HepG2 (cell line): ENCODE data around the gene IL32. TPM values are rescaled to one million over a fixed set of nuclear protein-coding genes. Genes with fewer than 3 reads are reported as not detected.

Experiments
- FOXA3 ChIP-seq: IDR thresholded peaks from 2 replicates; pipeline ENCODE4 v1.6.1; 2016; ENCODE audit warnings: missing genetic modification reagents, missing compliant biosample characterization
- MXD3 ChIP-seq: IDR thresholded peaks from 2 replicates; pipeline ENCODE4 v1.6.1; 2016; ENCODE audit warnings: mild to moderate bottlenecking, missing biosample characterization, missing genetic modification reagents
- NFKB2 ChIP-seq: sonication (generic); formaldehyde crosslinking; IDR thresholded peaks from 2 replicates; pipeline ENCODE4 v1.4.0; 2020; ENCODE audit warnings: missing genetic modification reagents, borderline replicate concordance
- RBFOX2 ChIP-seq: fragments of 200-400 bp; formaldehyde crosslinking; IDR thresholded peaks from 2 replicates; pipeline ENCODE4 v1.6.1; 2017; ENCODE audit warnings: low read depth, mild to moderate bottlenecking, low read length
- RORA ChIP-seq: sonication (generic); formaldehyde crosslinking; IDR thresholded peaks from 2 replicates; pipeline ENCODE4 v1.5.0; 2020; ENCODE audit warnings: mild to moderate bottlenecking, missing genetic modification reagents, moderate library complexity
- TEAD3 ChIP-seq: optimal IDR thresholded peaks from 2 replicates; pipeline ENCODE3; 2016; ENCODE audit warnings: borderline replicate concordance
- ZFP90 ChIP-seq: sonication (generic); formaldehyde crosslinking; IDR thresholded peaks from 2 replicates; pipeline ENCODE4 v1.8.0; 2022; ENCODE audit warnings: missing genetic modification reagents, mild to moderate bottlenecking, inconsistent platforms, borderline replicate concordance
- ZNF317 ChIP-seq: sonication (generic); formaldehyde crosslinking; IDR thresholded peaks from 2 replicates; pipeline ENCODE4 v1.5.0; 2020; ENCODE audit warnings: mild to moderate bottlenecking, missing genetic modification reagents
- ZNF335 ChIP-seq: sonication (generic); formaldehyde crosslinking; IDR thresholded peaks from 2 replicates; pipeline ENCODE4 v1.4.0; 2020; ENCODE audit warnings: missing genetic modification reagents
- ZNF501 ChIP-seq: sonication (generic); formaldehyde crosslinking; IDR thresholded peaks from 2 replicates; pipeline ENCODE4 v1.5.1; 2020; ENCODE audit warnings: mild to moderate bottlenecking, moderate library complexity, missing genetic modification reagents
- ZNF574 ChIP-seq: sonication (generic); formaldehyde crosslinking; IDR thresholded peaks from 2 replicates; pipeline ENCODE4 v1.4.0; 2020; ENCODE audit warnings: missing genetic modification reagents
- ZNF749 ChIP-seq: sonication (generic); formaldehyde crosslinking; IDR thresholded peaks from 2 replicates; pipeline ENCODE4 v1.8.0; 2022; ENCODE audit warnings: mild to moderate bottlenecking, missing genetic modification reagents, moderate library complexity, borderline replicate concordance
- ZNF878 ChIP-seq: sonication (generic); formaldehyde crosslinking; IDR thresholded peaks from 2 replicates; pipeline ENCODE4 v1.8.1; 2023; ENCODE audit warnings: mild to moderate bottlenecking, missing genetic modification reagents, moderate library complexity
- ZSCAN21 ChIP-seq: sonication (generic); formaldehyde crosslinking; IDR thresholded peaks from 2 replicates; pipeline ENCODE4 v1.8.0; 2022; ENCODE audit warnings: mild to moderate bottlenecking, missing genetic modification reagents, moderate library complexity, borderline replicate concordance
- polyA plus RNA-seq, 8 experiments: library from polyadenylated mRNA; depleted of rRNA in 3 of 8; stranded (reverse) in 7 of 8; unstranded in 1 of 8; fragments of >200 nt; fragmentation: Illumina TruSeq in 4 of 8; extraction: Trizol in 4 of 8; gene quantifications; 2 replicates each; pipeline versions ENCODE4 v1.2.1 to v1.2.3, GENCODE V29; 2011 to 2016; ENCODE audit warnings: low read depth in 4 of 8, missing spikeins in 1 of 8, mixed read lengths in 1 of 8; ENCODE audit not compliant: insufficient read depth in 1 of 8
- total RNA-seq, 5 experiments: library from RNA; depleted of rRNA; stranded (reverse); fragments of >200 nt; fragmentation: Illumina TruSeq; extraction: Trizol; gene quantifications; 2 replicates each; pipeline ENCODE4 v1.2.3, GENCODE V29; 2016; ENCODE audit warnings: low read depth in 1 of 5
- TF ChIP-seq, protein P1 (sequence below): fragments of 450-650 bp; IDR thresholded peaks from 2 replicates; pipeline ENCODE4 v1.6.1; 2017
- TF ChIP-seq, protein P2 (sequence below): sonication (generic); formaldehyde crosslinking; IDR thresholded peaks from 2 replicates; pipeline ENCODE4 v1.5.0; 2020; ENCODE audit warnings: missing genetic modification reagents, mild to moderate bottlenecking, borderline replicate concordance
- TF ChIP-seq, protein P3 (sequence below), 2 experiments: sonication (generic) in 1 of 2; formaldehyde crosslinking in 1 of 2; IDR thresholded peaks; 2 replicates each; pipeline versions ENCODE4 v1.4.0 to v1.6.1; 2018 to 2020; ENCODE audit warnings: missing genetic modification reagents in 2 of 2, borderline replicate concordance in 1 of 2, low read depth in 1 of 2, mild to moderate bottlenecking in 1 of 2, missing biosample characterization in 1 of 2

IL32 gene
- total and polyA plus RNA-seq, 2 of the 13 experiments (the other 11 are each of a cell fraction or from before 2014, with no cell fraction given): 115 to 165 TPM

GRCh38 chr16:3065742-3066439 lies 451 bp downstream of the IL32 start (continued):
- TF ChIP-seq, protein P1, sequence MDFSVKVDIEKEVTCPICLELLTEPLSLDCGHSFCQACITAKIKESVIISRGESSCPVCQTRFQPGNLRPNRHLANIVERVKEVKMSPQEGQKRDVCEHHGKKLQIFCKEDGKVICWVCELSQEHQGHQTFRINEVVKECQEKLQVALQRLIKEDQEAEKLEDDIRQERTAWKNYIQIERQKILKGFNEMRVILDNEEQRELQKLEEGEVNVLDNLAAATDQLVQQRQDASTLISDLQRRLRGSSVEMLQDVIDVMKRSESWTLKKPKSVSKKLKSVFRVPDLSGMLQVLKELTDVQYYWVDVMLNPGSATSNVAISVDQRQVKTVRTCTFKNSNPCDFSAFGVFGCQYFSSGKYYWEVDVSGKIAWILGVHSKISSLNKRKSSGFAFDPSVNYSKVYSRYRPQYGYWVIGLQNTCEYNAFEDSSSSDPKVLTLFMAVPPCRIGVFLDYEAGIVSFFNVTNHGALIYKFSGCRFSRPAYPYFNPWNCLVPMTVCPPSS: no peak
- 0 out of 2 replicates have a peak, but pooled peaks have one; percentile 3 for TF ChIP-seq ZNF317 (CRISPR knock-in tag)
- TF ChIP-seq, protein P2, sequence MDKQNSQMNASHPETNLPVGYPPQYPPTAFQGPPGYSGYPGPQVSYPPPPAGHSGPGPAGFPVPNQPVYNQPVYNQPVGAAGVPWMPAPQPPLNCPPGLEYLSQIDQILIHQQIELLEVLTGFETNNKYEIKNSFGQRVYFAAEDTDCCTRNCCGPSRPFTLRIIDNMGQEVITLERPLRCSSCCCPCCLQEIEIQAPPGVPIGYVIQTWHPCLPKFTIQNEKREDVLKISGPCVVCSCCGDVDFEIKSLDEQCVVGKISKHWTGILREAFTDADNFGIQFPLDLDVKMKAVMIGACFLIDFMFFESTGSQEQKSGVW (CRISPR knock-in tag): no peak
- no peak; the same call in 1 of the 2 replicates for TF ChIP-seq ZNF749 (CRISPR knock-in tag)
- TF ChIP-seq RBFOX2: 0 out of 2 replicates have a peak, but pooled peaks have one; percentile 31
- TF ChIP-seq FOXA3 (CRISPR knock-in tag): no peak
- TF ChIP-seq NFKB2 (CRISPR knock-in tag): peak; percentile 79; the same call in 1 of the 2 replicates
- TF ChIP-seq ZSCAN21 (CRISPR knock-in tag): peak; percentile 42; the same call in 1 of the 2 replicates
- TF ChIP-seq RORA (CRISPR knock-in tag): no peak
- peak; percentile 81; the same call in 1 of the 2 replicates for TF ChIP-seq MXD3 (CRISPR knock-in tag)
- no peak for TF ChIP-seq ZNF335 (CRISPR knock-in tag)
- TF ChIP-seq ZNF501 (CRISPR knock-in tag): peak; percentile 5; the same call in 1 of the 2 replicates
- peak; percentile 30 for TF ChIP-seq ZNF574 (CRISPR knock-in tag)
- TF ChIP-seq ZFP90 (CRISPR knock-in tag): peak; percentile 2; the same call in 1 of the 2 replicates
- TF ChIP-seq, protein P3, sequence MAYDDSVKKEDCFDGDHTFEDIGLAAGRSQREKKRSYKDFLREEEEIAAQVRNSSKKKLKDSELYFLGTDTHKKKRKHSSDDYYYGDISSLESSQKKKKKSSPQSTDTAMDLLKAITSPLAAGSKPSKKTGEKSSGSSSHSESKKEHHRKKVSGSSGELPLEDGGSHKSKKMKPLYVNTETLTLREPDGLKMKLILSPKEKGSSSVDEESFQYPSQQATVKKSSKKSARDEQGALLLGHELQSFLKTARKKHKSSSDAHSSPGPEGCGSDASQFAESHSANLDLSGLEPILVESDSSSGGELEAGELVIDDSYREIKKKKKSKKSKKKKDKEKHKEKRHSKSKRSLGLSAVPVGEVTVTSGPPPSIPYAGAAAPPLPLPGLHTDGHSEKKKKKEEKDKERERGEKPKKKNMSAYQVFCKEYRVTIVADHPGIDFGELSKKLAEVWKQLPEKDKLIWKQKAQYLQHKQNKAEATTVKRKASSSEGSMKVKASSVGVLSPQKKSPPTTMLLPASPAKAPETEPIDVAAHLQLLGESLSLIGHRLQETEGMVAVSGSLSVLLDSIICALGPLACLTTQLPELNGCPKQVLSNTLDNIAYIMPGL (CRISPR knock-in tag; IDR thresholded peaks at IDR 0.05; ENCODE audit: borderline replicate concordance in 1 of 2, low read depth in 1 of 2): peak in 1 of 2 experiments; percentile 75; a peak in 1 of 4 replicates
- TF ChIP-seq ZNF878: 0 out of 2 replicates have a peak, but pooled peaks have one; percentile 48
- TF ChIP-seq TEAD3 (CRISPR knock-in tag): peak; percentile 25
